HG03558 (cell line): ENCODE results near the gene MYADM.

Experiments
- ATAC-seq: cut with Tn5 transposase; IDR thresholded peaks from one replicate; pipeline ENCODE4 v1.9.1; 2021; ENCODE audit warnings: moderate number of reproducible peaks; ENCODE audit not compliant: unreplicated experiment; ENCODE audit errors: extremely low read depth

The MYADM gene

DNA sequence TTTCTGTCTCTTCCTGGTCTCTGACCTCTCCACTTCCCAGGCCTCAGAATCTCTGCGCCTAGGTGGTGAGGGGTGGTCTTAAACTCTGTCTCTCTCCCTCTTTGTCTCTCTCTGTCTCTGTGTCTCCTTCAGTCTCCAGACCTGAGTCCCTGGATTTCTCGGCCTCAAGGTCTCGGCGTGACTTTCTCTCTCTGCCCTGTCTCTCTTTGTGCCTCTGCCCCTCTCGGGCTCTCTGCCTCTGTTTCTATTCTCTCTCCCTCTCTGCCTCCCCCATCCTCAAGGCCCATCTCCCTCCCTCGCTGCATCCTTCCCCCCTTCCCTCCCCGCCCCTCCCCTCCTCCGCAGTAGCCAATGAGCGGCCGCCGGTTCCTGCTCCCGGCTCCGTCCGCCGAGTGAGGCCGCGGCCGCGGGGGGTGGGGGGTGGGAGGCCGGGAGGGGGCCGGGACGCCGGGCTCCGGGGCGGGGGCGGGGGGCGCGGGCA, 41.3 kb downstream of the MYADM start, which contains the start of gene CACNG7:
CACNG7 (plus strand) TSS at position 344 of the 481 bp plus-strand sequence. CDS start 3,554 bp downstream, outside the sequence.
- no peak for ATAC-seq

DNA sequence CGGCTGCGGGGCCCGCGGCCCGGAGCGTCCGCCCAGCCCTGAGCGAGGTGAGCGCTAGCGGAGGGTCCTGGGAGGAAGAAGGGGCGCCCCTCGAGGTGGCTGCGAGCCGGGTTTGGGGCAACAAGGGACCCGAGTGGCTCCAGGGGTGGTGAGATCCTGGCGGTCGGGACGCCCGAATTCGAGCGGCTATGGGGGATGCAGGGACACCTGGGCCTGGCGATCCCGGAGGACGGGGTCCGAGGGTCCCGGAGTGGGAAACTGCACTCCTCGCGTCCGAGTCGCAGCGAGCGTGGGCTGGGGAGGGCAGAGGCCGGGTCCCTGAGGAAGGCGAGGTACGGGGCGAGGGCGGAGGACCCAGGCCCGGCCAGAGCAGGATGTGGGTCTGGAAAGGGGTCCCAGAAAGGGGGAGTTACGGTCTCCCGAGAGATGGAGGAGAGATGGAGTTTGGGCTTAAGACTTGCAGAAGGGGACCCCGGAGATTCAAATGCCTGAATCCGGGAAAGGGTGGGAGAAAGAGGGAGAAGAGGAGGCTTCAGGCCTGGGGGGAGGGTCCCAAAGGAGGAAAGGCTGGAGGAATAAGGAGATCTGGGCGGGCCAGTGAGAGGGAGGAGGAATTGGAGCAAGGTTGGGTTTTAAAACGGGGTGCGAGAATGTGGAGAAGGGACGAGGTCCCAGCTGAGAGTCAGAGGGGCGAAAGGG, 41.9 kb downstream of the MYADM start:
- ATAC-seq, result no peak

DNA sequence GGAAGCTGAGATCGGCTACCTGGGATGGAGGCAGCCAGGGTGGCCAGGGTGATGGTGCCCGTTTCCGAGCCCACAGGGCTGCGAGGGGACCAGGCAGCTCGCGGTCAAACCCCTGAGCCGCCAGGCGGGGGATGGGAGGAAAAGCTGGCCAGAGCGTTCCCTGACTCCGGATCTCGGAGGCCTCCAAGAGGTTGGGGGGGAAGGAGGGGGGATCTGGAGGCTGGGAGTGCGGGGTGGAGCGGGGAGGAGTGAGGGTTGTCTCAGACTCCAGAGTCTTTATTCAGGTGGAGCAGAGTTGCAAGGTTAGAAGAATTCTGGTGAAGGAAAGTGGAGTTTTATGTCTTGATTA, 42.5 kb downstream of the MYADM start:
- no peak for ATAC-seq

DNA sequence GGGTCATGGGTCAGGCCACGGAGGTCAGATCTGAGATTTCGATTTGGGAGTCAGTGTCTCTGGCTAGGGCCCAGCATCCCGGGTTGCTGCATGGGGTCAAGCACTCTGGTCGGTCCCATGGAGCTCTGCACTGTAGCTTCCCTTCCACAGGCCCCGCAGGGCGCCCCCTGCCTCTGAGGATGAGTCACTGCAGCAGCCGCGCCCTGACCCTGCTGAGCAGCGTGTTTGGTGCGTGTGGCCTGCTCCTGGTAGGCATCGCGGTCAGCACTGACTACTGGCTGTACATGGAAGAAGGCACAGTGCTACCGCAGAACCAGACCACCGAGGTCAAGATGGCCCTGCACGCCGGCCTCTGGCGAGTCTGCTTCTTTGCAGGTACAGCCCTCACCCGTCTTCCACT, 45.0 kb downstream of the MYADM start:
- no peak for ATAC-seq

DNA sequence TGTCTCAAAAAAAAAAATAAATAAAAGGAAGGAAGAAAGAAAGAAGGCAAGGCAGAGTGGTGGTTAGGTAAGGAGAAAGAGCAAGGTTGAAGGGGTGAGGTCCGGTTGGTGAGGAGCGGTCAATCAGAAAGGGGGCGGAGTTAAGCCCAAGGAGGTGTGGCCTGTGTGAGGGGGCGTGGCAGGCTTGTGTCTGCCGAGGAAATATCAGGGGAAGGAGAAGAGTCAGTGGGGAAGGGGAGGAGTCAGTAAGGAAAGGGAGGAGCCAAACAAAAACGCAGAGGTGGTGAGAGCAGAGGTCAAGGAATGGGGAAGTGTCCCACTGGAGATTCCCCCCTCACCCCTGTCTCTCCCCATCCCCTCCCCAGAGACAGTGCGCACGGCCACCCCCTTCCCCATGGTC, 47.3 kb downstream of the MYADM start:
- no peak for ATAC-seq

DNA sequence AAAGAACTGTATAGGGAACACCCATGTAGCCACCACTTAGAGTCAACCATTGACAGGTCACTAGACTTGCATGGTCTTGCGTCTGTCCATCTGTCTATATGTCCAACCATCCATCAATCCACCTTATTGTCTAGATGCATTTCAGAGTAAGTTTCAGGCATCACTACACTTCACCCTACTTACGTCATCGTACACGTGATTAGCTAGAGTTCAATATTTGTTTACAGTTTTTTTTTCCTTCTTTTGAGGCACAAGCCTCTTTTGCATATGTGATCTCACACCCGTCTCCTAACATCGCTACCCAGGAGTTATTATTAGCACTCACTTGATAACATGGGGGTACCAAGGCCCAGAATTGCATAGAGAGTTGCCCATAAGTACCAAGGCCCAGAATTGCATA, 48.3 kb downstream of the MYADM start:
- ATAC-seq, result no peak

DNA sequence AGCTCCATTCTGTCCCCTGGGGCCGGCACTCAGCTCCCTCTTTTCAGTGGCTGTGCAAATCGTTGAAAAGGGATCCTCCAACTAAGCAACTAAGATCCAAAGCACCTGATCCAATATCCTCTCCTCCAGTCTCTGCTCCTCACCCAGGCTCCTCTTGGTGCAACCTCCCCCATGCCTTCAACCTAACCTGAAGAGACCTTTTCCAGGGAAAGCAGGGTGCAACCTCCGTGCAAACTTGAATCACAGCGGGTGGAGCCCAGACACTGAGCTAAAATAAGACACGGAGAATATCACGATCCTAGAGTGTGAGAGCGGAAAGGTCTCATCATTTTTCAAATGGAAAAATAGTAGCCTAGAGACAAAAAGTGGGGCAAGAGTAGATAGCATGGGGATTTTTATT, 49.7 kb downstream of the MYADM start:
- no peak for ATAC-seq
